HUES64 (cell line): Measurements from ENCODE around the gene HINFP.

Source experiments
- H3K27ac ChIP-seq: 2 replicates; pipeline ENCODE4 v1.7.0; 2013; ENCODE audit warnings: low read depth, low read length, inconsistent platforms
- H3K27me3 ChIP-seq: 2 replicates; pipeline ENCODE4 v1.6.1; 2013; ENCODE audit warnings: mild to moderate bottlenecking, low read length; ENCODE audit not compliant: insufficient read depth
- H3K36me3 ChIP-seq: 2 replicates; pipeline ENCODE4 v1.6.1; 2013; ENCODE audit warnings: mild to moderate bottlenecking, low read length; ENCODE audit not compliant: insufficient read depth
- H3K4me1 ChIP-seq: 2 replicates; pipeline ENCODE4 v1.6.1; 2013; ENCODE audit warnings: mild to moderate bottlenecking, low read length, moderate library complexity; ENCODE audit not compliant: insufficient read depth
- H3K4me3 ChIP-seq: 2 replicates; pipeline ENCODE4 v1.5.1; 2013; ENCODE audit warnings: mild to moderate bottlenecking, low read length, moderate library complexity
- H3K9ac ChIP-seq: 2 replicates; pipeline ENCODE4 v1.6.1; 2013; ENCODE audit warnings: mild to moderate bottlenecking, low read depth, low read length
- H3K9me3 ChIP-seq: 2 replicates; pipeline ENCODE4 v1.6.1; 2013; ENCODE audit warnings: low read depth, low read length; ENCODE audit not compliant: insufficient read depth
- WGBS: fragments of 150-250, 120-280 bp; methylation state at CpG from one replicate; pipeline ENCODE4 v1.1.7; 2013; ENCODE audit warnings: missing lambda C conversion rate; 5-methylcytosine and 5-hydroxymethylcytosine counted together

The HINFP gene

DNA sequence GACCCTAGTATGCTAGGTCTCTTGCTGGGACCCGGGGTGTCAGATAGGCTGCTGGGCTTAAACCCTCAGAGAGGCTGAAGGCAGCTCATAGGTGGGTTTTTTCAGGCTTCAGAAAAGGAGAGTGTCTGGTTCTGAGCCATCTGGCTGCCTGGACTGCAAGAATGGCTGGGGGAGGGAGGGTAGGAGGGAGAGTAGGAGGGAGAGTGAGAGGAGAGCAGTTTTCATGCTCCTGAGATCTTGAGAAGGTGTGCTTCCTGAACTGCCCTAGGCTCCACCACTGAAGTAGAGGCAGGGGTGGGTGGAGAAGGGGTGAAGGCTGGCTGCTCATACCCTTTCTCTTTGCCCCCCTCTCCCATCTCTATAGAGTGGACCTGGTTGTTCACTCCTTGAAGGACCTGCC is 32.1 kb upstream of the HINFP start:
- H3K4me3 ChIP-seq = no peak overlapping the region
- no peaks in the 10 kb centered on the region for H3K9me3 ChIP-seq
- 94% methylated on average over 1 of the region's 1 CpG for WGBS
- peaks cover 52% of the 10 kb centered on the region for H3K36me3 ChIP-seq
- peaks cover 16% of the 10 kb centered on the region; the same call in 1 of the 2 replicates for H3K4me1 ChIP-seq
- H3K27me3 ChIP-seq = no peaks in the 10 kb centered on the region
- peak overlapping the region; percentile 21; the same call in 1 of the 2 replicates for H3K9ac ChIP-seq
- no peak overlapping the region for H3K27ac ChIP-seq

DNA sequence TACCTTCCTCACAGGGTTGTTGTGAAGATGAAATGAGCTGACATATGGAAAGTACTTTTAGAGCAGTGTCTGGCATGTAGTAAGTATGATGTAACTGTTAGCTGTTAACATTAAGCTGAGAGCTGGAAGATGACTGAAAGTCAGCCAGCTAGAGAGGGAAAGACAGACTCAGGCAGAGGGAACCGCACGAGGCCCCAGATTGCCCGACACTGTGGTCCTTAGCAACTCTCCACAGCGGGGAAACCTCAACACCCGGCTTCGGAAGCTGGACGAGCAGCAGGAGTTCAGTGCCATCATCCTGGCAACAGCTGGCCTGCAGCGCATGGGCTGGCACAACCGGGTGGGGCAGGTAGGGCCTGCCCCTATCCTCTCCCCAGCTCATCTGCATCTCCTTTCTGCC is 30.2 kb upstream of the HINFP start:
- Histone ChIP-seq H3K27ac (no peak overlapping the region), H3K9me3 (no peaks in the 10 kb centered on the region), H3K27me3 (no peaks in the 10 kb centered on the region), H3K9ac (no peak overlapping the region), H3K4me1 (peaks cover 12% of the 10 kb centered on the region; the same call in 1 of the 2 replicates), H3K36me3 (peaks cover 52% of the 10 kb centered on the region), H3K4me3 (no peak overlapping the region)
- 88% methylated on average over 9 of the region's 9 CpGs for WGBS

GRCh38 chr11:119091966-119092879 is 29.2 kb upstream of the HINFP start:
- H3K4me1 ChIP-seq = peaks cover 12% of the 10 kb centered on the region; the same call in 1 of the 2 replicates
- peak overlapping the region; percentile 98; the same call in 1 of the 2 replicates for H3K9ac ChIP-seq
- no peaks in the 10 kb centered on the region for H3K9me3 ChIP-seq
- peak overlapping the region; percentile 90 for H3K4me3 ChIP-seq
- 91% methylated on average over 13 of the region's 13 CpGs for WGBS
- H3K27me3 ChIP-seq = no peaks in the 10 kb centered on the region
- peak overlapping the region; percentile 5; the same call in 1 of the 2 replicates for H3K27ac ChIP-seq
- H3K36me3 ChIP-seq = peaks cover 62% of the 10 kb centered on the region

DNA sequence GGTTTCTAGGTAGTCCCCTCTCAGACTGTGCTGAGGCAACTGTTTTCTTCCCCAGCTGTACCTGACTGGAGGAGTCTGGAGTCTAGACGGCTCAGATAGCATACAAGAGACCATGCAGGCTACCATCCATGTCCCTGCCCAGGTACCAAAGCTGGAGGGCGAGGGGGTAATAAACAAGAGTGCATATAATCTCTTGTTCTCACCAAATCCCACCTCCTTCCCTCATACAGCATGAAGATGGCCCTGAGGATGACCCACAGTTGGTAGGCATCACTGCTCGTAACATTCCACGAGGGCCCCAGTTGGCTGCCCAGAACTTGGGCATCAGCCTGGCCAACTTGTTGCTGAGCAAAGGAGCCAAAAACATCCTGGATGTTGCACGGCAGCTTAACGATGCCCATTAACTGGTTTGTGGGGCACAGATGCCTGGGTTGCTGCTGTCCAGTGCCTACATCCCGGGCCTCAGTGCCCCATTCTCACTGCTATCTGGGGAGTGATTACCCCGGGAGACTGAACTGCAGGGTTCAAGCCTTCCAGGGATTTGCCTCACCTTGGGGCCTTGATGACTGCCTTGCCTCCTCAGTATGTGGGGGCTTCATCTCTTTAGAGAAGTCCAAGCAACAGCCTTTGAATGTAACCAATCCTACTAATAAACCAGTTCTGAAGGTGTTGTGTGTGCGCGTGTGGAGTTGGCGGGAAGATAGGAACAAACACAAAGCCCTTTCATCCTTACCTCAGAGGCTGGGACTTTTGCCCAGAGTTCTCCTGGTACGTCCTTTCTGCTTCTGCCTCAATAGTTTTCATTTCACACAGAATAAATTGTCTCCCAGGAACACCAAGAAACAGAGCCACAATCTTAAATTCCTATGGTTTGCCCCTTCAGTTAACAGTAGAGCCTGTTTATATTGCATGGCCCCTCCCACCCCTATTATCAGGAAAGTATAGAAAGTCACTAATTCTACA is 28.2 kb upstream of the HINFP start:
- Histone ChIP-seq H3K27me3 (no peaks in the 10 kb centered on the region), H3K4me3 (peak overlapping the region; percentile 90), H3K36me3 (peaks cover 71% of the 10 kb centered on the region), H3K27ac (no peak overlapping the region; the same call in 1 of the 2 replicates), H3K9me3 (no peaks in the 10 kb centered on the region), H3K4me1 (peaks cover 12% of the 10 kb centered on the region; the same call in 1 of the 2 replicates), H3K9ac (peak overlapping the region; percentile 98)
- 66% methylated on average over 10 of the region's 12 CpGs for WGBS

- Histone ChIP-seq H3K27me3 (no peaks in the 10 kb centered on the region), H3K4me3 (peak overlapping the region; percentile 90), H3K4me1 (peaks cover 12% of the 10 kb centered on the region; the same call in 1 of the 2 replicates), H3K36me3 (peaks cover 72% of the 10 kb centered on the region), H3K27ac (peak overlapping the region; percentile 87), H3K9me3 (no peaks in the 10 kb centered on the region), H3K9ac (peak overlapping the region; percentile 98)
- under 1% methylated on average over 81 of the region's 81 CpGs for WGBS
Measured at GRCh38 chr11:119093942-119094815, 27.2 kb upstream of the HINFP start.

GRCh38 chr11:119094816-119095065 is 26.6 kb upstream of the HINFP start:
- H3K36me3 ChIP-seq = peaks cover 69% of the 10 kb centered on the region
- under 1% methylated on average over 19 of the region's 19 CpGs for WGBS
- H3K9me3 ChIP-seq = no peaks in the 10 kb centered on the region
- H3K27ac ChIP-seq = peak overlapping the region; percentile 87
- H3K4me1 ChIP-seq = peaks cover 12% of the 10 kb centered on the region; the same call in 1 of the 2 replicates
- peak overlapping the region; percentile 98 for H3K9ac ChIP-seq
- H3K4me3 ChIP-seq = peak overlapping the region; percentile 90
- no peaks in the 10 kb centered on the region for H3K27me3 ChIP-seq

DNA sequence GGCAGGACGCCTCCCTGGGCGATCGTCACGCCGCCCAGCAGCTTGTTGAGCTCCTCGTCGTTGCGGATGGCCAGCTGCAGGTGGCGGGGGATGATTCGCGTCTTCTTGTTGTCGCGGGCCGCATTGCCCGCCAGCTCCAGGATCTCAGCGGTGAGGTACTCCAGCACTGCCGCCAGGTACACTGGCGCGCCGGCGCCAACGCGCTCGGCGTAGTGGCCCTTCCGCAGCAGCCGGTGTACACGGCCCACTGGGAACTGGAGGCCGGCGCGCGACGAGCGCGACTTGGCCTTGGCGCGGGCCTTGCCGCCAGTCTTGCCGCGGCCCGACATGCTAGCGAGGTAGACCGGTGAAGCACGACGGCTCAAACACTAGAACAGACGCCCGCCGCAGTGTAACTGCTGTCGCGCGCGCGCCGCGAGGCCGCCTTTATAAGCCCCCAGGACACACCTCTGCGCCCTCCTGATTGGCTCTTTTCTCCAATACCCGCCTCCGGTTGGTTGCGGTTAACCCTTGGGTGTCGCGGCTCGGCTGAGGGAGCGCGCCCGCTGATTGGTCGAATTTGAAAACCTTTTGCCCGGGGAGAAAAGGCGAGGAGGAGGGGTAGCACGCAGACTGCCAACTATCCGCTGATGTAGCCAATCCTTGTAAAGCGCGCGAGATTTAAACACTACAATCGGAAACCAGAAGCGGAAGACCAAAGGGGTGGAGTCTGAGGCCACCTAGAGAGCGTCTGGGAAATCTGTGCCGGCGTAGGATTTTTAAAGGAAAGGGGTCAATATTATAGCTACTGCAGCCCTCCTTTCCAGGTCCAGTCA is 26.1 kb upstream of the HINFP start:
- H3K27me3 ChIP-seq = no peaks in the 10 kb centered on the region
- peaks cover 68% of the 10 kb centered on the region for H3K36me3 ChIP-seq
- peaks cover 12% of the 10 kb centered on the region; the same call in 1 of the 2 replicates for H3K4me1 ChIP-seq
- H3K9me3 ChIP-seq = no peaks in the 10 kb centered on the region
- peak overlapping the region; percentile 98 for H3K9ac ChIP-seq
- H3K4me3 ChIP-seq = peak overlapping the region; percentile 90
- peak overlapping the region; percentile 87 for H3K27ac ChIP-seq
- WGBS = under 1% methylated on average over 78 of the region's 79 CpGs

- Histone ChIP-seq H3K27me3 (no peaks in the 10 kb centered on the region), H3K9ac (no peak overlapping the region), H3K36me3 (peaks cover 32% of the 10 kb centered on the region), H3K4me3 (peak overlapping the region; percentile 78; the same call in 1 of the 2 replicates), H3K9me3 (no peaks in the 10 kb centered on the region), H3K4me1 (peaks cover 8% of the 10 kb centered on the region), H3K27ac (no peak overlapping the region)
- WGBS = 90% methylated on average over 6 of the region's 6 CpGs
Measured at GRCh38 chr11:119099711-119100110, 21.7 kb upstream of the HINFP start.

- no peaks in the 10 kb centered on the region for H3K27me3 ChIP-seq
- peaks cover 32% of the 10 kb centered on the region for H3K36me3 ChIP-seq
- H3K4me3 ChIP-seq = peak overlapping the region; percentile 78
- no peak overlapping the region for H3K27ac ChIP-seq
- peaks cover 8% of the 10 kb centered on the region for H3K4me1 ChIP-seq
- 54% methylated on average over 11 of the region's 11 CpGs for WGBS
- H3K9ac ChIP-seq = peak overlapping the region; percentile 2; the same call in 1 of the 2 replicates
- no peaks in the 10 kb centered on the region for H3K9me3 ChIP-seq
Measured at GRCh38 chr11:119100246-119100970, 21.0 kb upstream of the HINFP start.
